Tibial nerve (tissue), 4 donors: Measurements from ENCODE around the gene REN. TPM values are rescaled to one million over a fixed set of nuclear protein-coding genes. Genes with fewer than 3 reads are reported as not detected.

Experiments used
- DNase-seq, 2 donors: peaks; one replicate each; pipeline ENCODE4 v3.0.0-alpha.2; 2019; ENCODE audit warnings: low spot score in 2 of 2
- H3K27ac ChIP-seq, 4 donors: fragments of 200-600 bp; sonication (generic) in 3 of 4; one replicate each; pipeline ENCODE4 v1.5.1; 2017 to 2019; ENCODE audit warnings: mild to moderate bottlenecking in 1 of 4
- H3K27me3 ChIP-seq, 2 donors: fragments of 200-600 bp; sonication (generic) in 1 of 2; one replicate each; pipeline versions ENCODE4 v1.5.1 to v1.6.0; 2017 to 2019
- H3K36me3 ChIP-seq, 3 donors: fragments of 200-600 bp; sonication (generic); one replicate each; pipeline ENCODE4 v1.5.1; 2018 to 2019
- H3K4me1 ChIP-seq, 4 donors: fragments of 200-600 bp; sonication (generic) in 3 of 4; one replicate each; pipeline ENCODE4 v1.5.1; 2017 to 2019
- H3K4me3 ChIP-seq, 4 donors: fragments of 200-600 bp; sonication (generic) in 3 of 4; one replicate each; pipeline ENCODE4 v1.5.1; 2017 to 2019; ENCODE audit warnings: mild to moderate bottlenecking in 1 of 4, moderate library complexity in 1 of 4
- H3K9me3 ChIP-seq, 4 donors: fragments of 200-600 bp; sonication (generic) in 3 of 4; one replicate each; pipeline ENCODE4 v1.5.1; 2017 to 2019
- EP300 ChIP-seq, 2 donors: sonication (generic); formaldehyde crosslinking; IDR thresholded peaks; one replicate each; pipeline ENCODE4 v1.6.1; 2017; ENCODE audit warnings: antibody characterized with exemption in 2 of 2, mild to moderate bottlenecking in 1 of 2
- POLR2A ChIP-seq, 2 donors: fragments of 450-650 bp; IDR thresholded peaks; one replicate each; pipeline ENCODE4 v1.6.1; 2017; ENCODE audit warnings: antibody characterized with exemption in 2 of 2, mild to moderate bottlenecking in 2 of 2, moderate library complexity in 2 of 2
- WGBS, 2 donors: methylation state at CpG; one replicate each; pipeline ENCODE4 v1.1.5; 2018; 5-methylcytosine and 5-hydroxymethylcytosine counted together
- total RNA-seq, 4 donors: library from RNA; depleted of rRNA; stranded (reverse); fragments of >200 nt; gene quantifications; one replicate each; pipeline ENCODE4 v1.1.0, GENCODE V29; 2016
- TF ChIP-seq, protein P1 (sequence below), 5 experiments: fragments of 200-600 bp in 3 of 5; fragments of 450-650 bp in 2 of 5; sonication (generic) in 3 of 5; IDR thresholded peaks; one replicate each; pipeline ENCODE4 v1.5.1; 2016 to 2019; ENCODE audit warnings: antibody characterized with exemption in 5 of 5, mild to moderate bottlenecking in 3 of 5, moderate library complexity in 2 of 5

REN gene
- total RNA-seq, 4 donors from 2014 or later = not detected

DNA sequence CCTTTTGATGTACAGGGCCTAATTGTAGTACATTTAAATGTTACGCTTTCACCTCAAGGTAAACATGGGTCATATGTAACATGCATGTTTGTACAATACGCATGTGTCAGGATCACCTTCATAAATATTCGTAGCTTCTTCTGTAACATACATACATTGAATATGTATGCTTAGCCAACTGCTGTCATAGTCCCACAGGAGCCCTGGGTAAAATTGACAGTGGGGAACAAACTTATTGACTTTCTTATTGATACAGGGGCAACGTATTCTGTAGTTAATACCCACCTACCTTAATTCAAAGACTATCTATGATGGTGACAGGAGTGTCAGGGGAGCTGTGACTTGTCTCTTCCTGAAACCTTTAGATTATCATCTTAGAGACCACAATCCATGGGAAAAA lies 3.7 kb upstream of the REN start:
- H3K27ac ChIP-seq = no peak overlapping the region
- TF ChIP-seq EP300 (IDR thresholded peaks at IDR 0.05) = no peak
- TF ChIP-seq POLR2A (IDR thresholded peaks at IDR 0.05) = no peak
- TF ChIP-seq, protein P1, sequence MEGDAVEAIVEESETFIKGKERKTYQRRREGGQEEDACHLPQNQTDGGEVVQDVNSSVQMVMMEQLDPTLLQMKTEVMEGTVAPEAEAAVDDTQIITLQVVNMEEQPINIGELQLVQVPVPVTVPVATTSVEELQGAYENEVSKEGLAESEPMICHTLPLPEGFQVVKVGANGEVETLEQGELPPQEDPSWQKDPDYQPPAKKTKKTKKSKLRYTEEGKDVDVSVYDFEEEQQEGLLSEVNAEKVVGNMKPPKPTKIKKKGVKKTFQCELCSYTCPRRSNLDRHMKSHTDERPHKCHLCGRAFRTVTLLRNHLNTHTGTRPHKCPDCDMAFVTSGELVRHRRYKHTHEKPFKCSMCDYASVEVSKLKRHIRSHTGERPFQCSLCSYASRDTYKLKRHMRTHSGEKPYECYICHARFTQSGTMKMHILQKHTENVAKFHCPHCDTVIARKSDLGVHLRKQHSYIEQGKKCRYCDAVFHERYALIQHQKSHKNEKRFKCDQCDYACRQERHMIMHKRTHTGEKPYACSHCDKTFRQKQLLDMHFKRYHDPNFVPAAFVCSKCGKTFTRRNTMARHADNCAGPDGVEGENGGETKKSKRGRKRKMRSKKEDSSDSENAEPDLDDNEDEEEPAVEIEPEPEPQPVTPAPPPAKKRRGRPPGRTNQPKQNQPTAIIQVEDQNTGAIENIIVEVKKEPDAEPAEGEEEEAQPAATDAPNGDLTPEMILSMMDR (IDR thresholded peaks at IDR 0.05) = no peak
- WGBS, 2 donors = 75 to 86% methylated on average over 4 of the region's 4 CpGs
- H3K36me3 ChIP-seq = no peaks in the 10 kb centered on the region
- H3K4me3 ChIP-seq = no peak overlapping the region
- no peaks in the 10 kb centered on the region for H3K4me1 ChIP-seq
- H3K9me3 ChIP-seq = peaks cover 0 to 25% (median 6%) of the 10 kb centered on the region in 4 donors
- H3K27me3 ChIP-seq = peaks cover 0 to 7% of the 10 kb centered on the region in 2 donors
- DNase-seq = no peak

DNA sequence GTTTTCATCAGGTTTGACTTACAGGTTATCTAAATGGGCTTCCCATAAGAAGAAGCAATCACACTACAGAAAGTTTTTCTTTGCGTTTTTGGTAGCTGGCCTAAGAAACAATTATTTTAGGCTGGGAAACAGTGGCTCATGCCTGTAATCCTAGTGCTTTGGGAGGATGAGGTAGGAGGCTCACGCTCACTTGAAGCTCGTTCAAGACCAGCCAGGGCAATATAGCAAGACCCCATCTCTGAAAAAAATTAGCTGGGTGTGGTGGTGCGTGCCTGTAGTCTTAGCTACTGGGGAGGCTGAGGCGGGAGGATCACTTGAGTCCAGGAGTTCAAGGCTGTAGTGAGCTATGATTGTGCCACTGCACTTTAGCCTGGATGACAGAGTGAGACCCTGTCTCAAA lies 1.6 kb upstream of the REN start:
- Histone ChIP-seq H3K27me3 (peaks cover 0 to 7% of the 10 kb centered on the region in 2 donors), H3K4me1 (no peaks in the 10 kb centered on the region), H3K27ac (no peak overlapping the region), H3K9me3 (peaks cover 0 to 25% (median 6%) of the 10 kb centered on the region in 4 donors), H3K36me3 (no peaks in the 10 kb centered on the region), H3K4me3 (no peak overlapping the region)
- no peak for DNase-seq
- TF ChIP-seq POLR2A (IDR thresholded peaks at IDR 0.05) = no peak
- WGBS, 2 donors = 81 to 87% methylated on average over 5 of the region's 5 CpGs

DNA sequence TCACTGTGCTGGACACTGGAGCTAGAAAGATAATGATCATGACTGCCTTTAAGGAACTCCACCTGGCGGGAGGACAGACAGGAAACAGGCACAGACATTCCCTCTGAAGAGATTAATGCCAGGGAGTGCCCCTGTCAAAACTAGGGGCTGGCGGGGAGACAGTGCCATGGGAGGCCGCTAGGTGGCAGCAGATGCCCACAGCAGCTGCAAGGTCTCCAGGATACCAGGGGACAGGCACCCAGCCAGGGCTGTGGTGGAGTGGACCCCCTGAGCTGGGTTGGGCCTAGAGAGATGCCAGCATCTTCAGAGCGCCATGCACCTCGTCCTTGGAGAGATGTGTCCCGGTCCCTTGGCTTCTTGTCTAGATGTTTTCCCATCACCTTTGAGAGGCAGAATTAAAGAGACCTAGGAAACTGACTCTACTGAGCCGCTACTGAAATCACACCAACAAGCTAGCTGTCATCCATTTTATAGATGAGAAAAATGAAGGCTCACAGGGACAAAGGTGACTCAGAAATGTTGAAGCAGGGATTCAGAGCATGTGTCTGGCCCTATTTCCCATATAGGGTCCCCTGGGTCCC lies 3.6 kb downstream of the REN start:
- peaks cover 0 to 4% (median 0%) of the 10 kb centered on the region in 4 donors for H3K4me1 ChIP-seq
- no peaks in the 10 kb centered on the region for H3K9me3 ChIP-seq
- no peaks in the 10 kb centered on the region for H3K36me3 ChIP-seq
- H3K27me3 ChIP-seq = peaks cover 0 to 18% of the 10 kb centered on the region in 2 donors
- H3K27ac ChIP-seq = no peak overlapping the region
- WGBS, 2 donors = 15 to 18% methylated on average over 7 of the region's 7 CpGs
- peak; percentile 48 to 79 for DNase-seq
- no peak overlapping the region for H3K4me3 ChIP-seq
- TF ChIP-seq EP300 (IDR thresholded peaks at IDR 0.05) = no peak
- TF ChIP-seq, protein P1 (IDR thresholded peaks at IDR 0.05) = peak; percentile 93 to 98 (median 96)

DNA sequence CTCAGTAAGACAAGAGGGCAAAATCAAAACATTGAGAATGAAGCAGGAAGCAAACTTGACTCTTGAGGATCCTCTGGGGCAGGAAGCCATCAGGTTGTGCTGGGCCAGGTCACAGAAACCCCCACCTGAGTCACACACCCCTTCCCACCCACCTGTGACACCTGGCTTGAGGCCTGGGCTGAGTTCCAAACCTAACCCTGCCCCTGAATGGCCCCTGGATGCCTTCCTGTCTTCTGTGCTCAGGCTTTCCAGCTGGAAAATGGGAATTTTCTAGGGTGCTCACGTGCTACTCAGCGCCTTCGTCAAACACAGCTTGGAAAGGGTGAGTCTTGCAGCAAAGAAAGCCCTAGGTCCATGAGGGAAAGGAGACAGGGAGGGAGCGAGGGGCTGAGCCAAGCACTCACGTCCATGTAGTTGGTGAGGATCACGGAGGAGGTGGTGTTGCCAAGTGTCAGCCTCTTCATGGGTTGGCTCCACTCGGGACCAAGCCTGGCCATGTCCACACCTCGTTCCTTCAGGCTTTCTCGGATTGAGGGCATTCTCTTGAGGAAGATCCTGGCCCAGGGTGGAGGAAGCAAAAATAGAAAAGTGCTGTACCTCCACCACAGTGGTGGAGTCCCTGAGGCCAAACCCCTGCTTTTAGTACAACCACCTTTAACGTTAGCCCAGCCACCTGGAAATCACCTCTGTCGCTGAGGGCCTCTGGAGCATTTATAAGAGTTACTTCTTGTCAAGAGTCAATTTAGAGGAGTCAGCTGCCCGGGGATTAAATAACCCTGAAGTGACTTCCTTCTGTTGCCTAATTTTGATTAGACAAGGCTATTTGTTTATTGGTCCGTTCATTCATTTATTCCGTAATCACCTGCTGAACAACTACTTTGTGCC lies 4.3 kb downstream of the REN start:
- Histone ChIP-seq H3K36me3 (no peaks in the 10 kb centered on the region), H3K4me3 (no peak overlapping the region), H3K27me3 (peaks cover 0 to 17% of the 10 kb centered on the region in 2 donors), H3K27ac (no peak overlapping the region), H3K9me3 (no peaks in the 10 kb centered on the region), H3K4me1 (peaks cover 0 to 4% (median 0%) of the 10 kb centered on the region in 4 donors)
- DNase-seq = no peak
- WGBS, 2 donors = 61 to 64% methylated on average over 14 of the region's 14 CpGs
- TF ChIP-seq POLR2A (IDR thresholded peaks at IDR 0.05) = no peak
- TF ChIP-seq, protein P1 (IDR thresholded peaks at IDR 0.05) = no peak
- TF ChIP-seq EP300 (IDR thresholded peaks at IDR 0.05) = no peak

DNA sequence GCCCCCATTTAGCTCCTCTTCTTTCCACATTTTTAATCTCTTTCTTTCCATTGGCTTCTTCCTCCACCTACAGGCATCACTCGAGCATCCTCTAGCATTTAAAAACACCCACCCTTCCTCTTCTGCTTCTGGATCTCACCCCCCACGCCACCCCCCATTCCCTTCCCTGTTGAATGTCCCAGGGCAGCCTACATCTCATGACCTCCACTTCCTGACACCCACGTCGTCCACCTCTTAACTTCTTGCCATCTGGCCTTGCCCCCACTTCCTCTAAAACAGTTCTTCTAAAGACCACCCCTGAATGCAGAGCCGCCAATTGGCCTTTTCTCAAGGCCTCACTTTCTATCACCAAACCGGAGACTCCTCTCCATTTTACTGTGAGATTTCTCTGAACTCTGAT lies 8.2 kb downstream of the REN start:
- 54 to 55% methylated on average over 6 of the region's 6 CpGs for WGBS, 2 donors
- no peak for DNase-seq
- TF ChIP-seq, protein P1 (IDR thresholded peaks at IDR 0.05) = no peak
- no peak for TF ChIP-seq EP300 (IDR thresholded peaks at IDR 0.05)
- TF ChIP-seq POLR2A (IDR thresholded peaks at IDR 0.05) = no peak
- peaks cover 0 to 8% (median 0%) of the 10 kb centered on the region in 4 donors for H3K4me1 ChIP-seq
- no peak overlapping the region for H3K4me3 ChIP-seq
- no peaks in the 10 kb centered on the region for H3K9me3 ChIP-seq
- H3K36me3 ChIP-seq = no peaks in the 10 kb centered on the region
- H3K27me3 ChIP-seq = peaks cover 0 to 11% of the 10 kb centered on the region in 2 donors
- H3K27ac ChIP-seq = no peak overlapping the region
